Measurements from ENCODE around the gene STX11. TPM values are rescaled to one million over a fixed set of nuclear protein-coding genes. Genes with fewer than 3 reads are reported as not detected.

The STX11 gene
- polyA plus RNA-seq, 2 of the 4 experiments (the other 2 are of a cell fraction) = 0.36 to 0.78 TPM

- 74% methylated on average over 3 of the region's 3 CpGs for WGBS (ENCODE audit: missing lambda C conversion rate)
- no peaks in the 10 kb centered on the region for H3K4me1 ChIP-seq
- no peak for FAIRE-seq
- no peaks in the 10 kb centered on the region for H3K9me3 ChIP-seq
- CTCF ChIA-PET = no interaction called here
- ATAC-seq = no peak
- DNase-seq (ENCODE audit: low read depth in 1 of 2, low spot score in 1 of 2) = no peak
- no peak overlapping the region for H3K27ac ChIP-seq
- TF ChIP-seq BHLHE40 (IDR thresholded peaks at IDR 0.05; ENCODE audit: low read depth, low read length) (no peak), FOSB (CRISPR knock-in tag; IDR thresholded peaks at IDR 0.05) (no peak), KDM5A (IDR thresholded peaks at IDR 0.05) (no peak), MYC (IDR thresholded peaks at IDR 0.05; ENCODE audit: borderline replicate concordance, low read length) (no peak)
- POLR2A ChIA-PET = no interaction called here
- no peak overlapping the region for H3K4me3 ChIP-seq
- H3K4me2 ChIP-seq = no peak overlapping the region
Observed at GRCh38 chr6:144190080-144190479, 39.8 kb downstream of the STX11 start.

- H3K27ac ChIP-seq = no peak overlapping the region
- TF ChIP-seq JUNB (IDR thresholded peaks at IDR 0.05) (no peak), RFX5 (IDR thresholded peaks at IDR 0.05) (no peak), MAX (IDR thresholded peaks at IDR 0.05) (no peak), MAFK (IDR thresholded peaks at IDR 0.05; ENCODE audit: partially characterized antibody) (no peak), ZFP36 (IDR thresholded peaks at IDR 0.05; ENCODE audit: borderline replicate concordance, partially characterized antibody) (no peak), ESRRA (IDR thresholded peaks at IDR 0.05; ENCODE audit: borderline replicate concordance, low read length) (no peak), EHMT2 (IDR thresholded peaks at IDR 0.05; ENCODE audit: low read depth) (no peak), GATA3 (IDR thresholded peaks at IDR 0.05; ENCODE audit: borderline replicate concordance) (no peak), BHLHE40 (IDR thresholded peaks at IDR 0.05; ENCODE audit: low read depth, low read length) (no peak), HDAC2 (IDR thresholded peaks at IDR 0.05) (no peak), CHD2 (IDR thresholded peaks at IDR 0.05; ENCODE audit: low read length, partially characterized antibody) (no peak), REST (IDR thresholded peaks at IDR 0.05) (no peak)
- no peaks in the 10 kb centered on the region for H3K9me3 ChIP-seq
- ATAC-seq (no peak), FAIRE-seq (no peak), DNase-seq (ENCODE audit: low read depth in 1 of 2, low spot score in 1 of 2) (no peak)
- no peaks in the 10 kb centered on the region for H3K4me1 ChIP-seq
- H3K4me2 ChIP-seq = no peak overlapping the region
- WGBS (ENCODE audit: missing lambda C conversion rate) = 57% methylated on average over 2 of the region's 2 CpGs
- ChIA-PET CTCF (interaction anchor here (0.8 kb wide), 1 partner anchor 58 kb away, joined by 4 read pairs; no protein-coding TSS in a partner anchor), POLR2A (no interaction called here)
- no peak overlapping the region for H3K4me3 ChIP-seq
Observed at GRCh38 chr6:144190593-144190992, 40.3 kb downstream of the STX11 start.

GRCh38 chr6:144193181-144193580 is 42.9 kb downstream of the STX11 start:
- ChIA-PET CTCF (no interaction called here), POLR2A (no interaction called here)
- 82% methylated on average over 2 of the region's 2 CpGs for whole genome bisulfite sequencing (ENCODE audit: missing lambda C conversion rate)
- TF ChIP-seq RNF2 (IDR thresholded peaks at IDR 0.05; ENCODE audit: borderline replicate concordance, low read depth) = no peak
- no peak for TF ChIP-seq CTCF (IDR thresholded peaks at IDR 0.05)
- no peak for TF ChIP-seq E2F6 (IDR thresholded peaks at IDR 0.05; ENCODE audit: borderline replicate concordance, low read depth)
- TF ChIP-seq GATA3 (IDR thresholded peaks at IDR 0.05; ENCODE audit: borderline replicate concordance) = no peak
- no peak for TF ChIP-seq EHMT2 (IDR thresholded peaks at IDR 0.05; ENCODE audit: low read depth)
- TF ChIP-seq SREBF2 (IDR thresholded peaks at IDR 0.05) = no peak
- no peak for TF ChIP-seq NR3C1 (IDR thresholded peaks at IDR 0.05)
- no peak for TF ChIP-seq ESRRA (IDR thresholded peaks at IDR 0.05; ENCODE audit: borderline replicate concordance, low read length)
- TF ChIP-seq HOXB13 (CRISPR knock-in tag; IDR thresholded peaks at IDR 0.05; ENCODE audit: low read depth) = no peak
- TF ChIP-seq RFX5 (IDR thresholded peaks at IDR 0.05) = no peak
- TF ChIP-seq HEYL (CRISPR knock-in tag; IDR thresholded peaks at IDR 0.05) = no peak
- TF ChIP-seq REST (IDR thresholded peaks at IDR 0.05) = no peak
- no peak for TF ChIP-seq POLR2A (IDR thresholded peaks at IDR 0.05; ENCODE audit: low read length)
- no peak for TF ChIP-seq BCL3 (IDR thresholded peaks at IDR 0.05)

More at GRCh38 chr6:144193181-144193580, 42.9 kb downstream of the STX11 start:
- Histone ChIP-seq H3K4me2 (no peak overlapping the region), H3K27ac (no peak overlapping the region), H3K4me1 (no peaks in the 10 kb centered on the region), H3K4me3 (no peak overlapping the region), H3K9me3 (no peaks in the 10 kb centered on the region)
- ATAC-seq (no peak), FAIRE-seq (no peak), DNase-seq (ENCODE audit: low read depth in 1 of 2, low spot score in 1 of 2) (no peak)

Measured in A549 (cell line).